RWPE2 (cell line): ENCODE measurements around the gene HDAC4.
A peak's percentile ranks its signal among the peaks of the same experiment; 100 is the strongest.

Experiments used
- ATAC-seq: fragments of 200-7000 bp; cut with Tn5 transposase; 3 replicates; pipeline ENCODE4 v1.9.1; 2021; ENCODE audit warnings: low read depth
- DNase-seq: peaks from one replicate; pipeline ENCODE4 v3.0.0-alpha.2; 2020; ENCODE audit warnings: low spot score
- H3K27ac ChIP-seq: fragments of 450-650 bp; 2 replicates; pipeline ENCODE4 v1.5.1; 2017; ENCODE audit warnings: mild to moderate bottlenecking; ENCODE audit not compliant: poor library complexity, severe bottlenecking
- H3K27me3 ChIP-seq: fragments of 250-450 bp; sonication (Bioruptor Pico); 2 replicates; pipeline ENCODE4 v1.5.1; 2021; ENCODE audit warnings: mild to moderate bottlenecking, moderate library complexity; ENCODE audit not compliant: insufficient read depth, poor library complexity, severe bottlenecking
- H3K36me3 ChIP-seq: fragments of 250-450 bp; sonication (Bioruptor Pico); 2 replicates; pipeline ENCODE4 v1.5.1; 2020; ENCODE audit warnings: low read depth, mild to moderate bottlenecking, moderate library complexity
- H3K4me1 ChIP-seq: fragments of 250-450 bp; sonication (Bioruptor Pico); 2 replicates; pipeline ENCODE4 v1.5.1; 2021; ENCODE audit warnings: mild to moderate bottlenecking, moderate library complexity; ENCODE audit not compliant: insufficient read depth, poor library complexity, severe bottlenecking
- H3K4me3 ChIP-seq: fragments of 250-450 bp; sonication (Bioruptor Pico); 2 replicates; pipeline ENCODE4 v1.5.1; 2021; ENCODE audit warnings: mild to moderate bottlenecking, moderate library complexity; ENCODE audit not compliant: severe bottlenecking
- H3K9me3 ChIP-seq: fragments of 250-450 bp; sonication (Bioruptor Pico); 2 replicates; pipeline ENCODE4 v1.5.1; 2021; ENCODE audit warnings: mild to moderate bottlenecking, moderate library complexity; ENCODE audit not compliant: severe bottlenecking
- CTCF ChIP-seq: fragments of 450-650 bp; IDR thresholded peaks from one replicate; pipeline ENCODE4 v1.5.1; 2017; ENCODE audit warnings: mild to moderate bottlenecking, moderate library complexity; ENCODE audit not compliant: poor library complexity, severe bottlenecking

HDAC4 gene

GRCh38 chr2:239394346-239394945, 6.4 kb downstream of the HDAC4 start:
- no peak for TF ChIP-seq CTCF
- Histone ChIP-seq H3K4me1 (peaks cover 4% of the 10 kb centered on the region), H3K27me3 (no peaks in the 10 kb centered on the region), H3K36me3 (no peaks in the 10 kb centered on the region), H3K4me3 (no peak overlapping the region), H3K9me3 (no peaks in the 10 kb centered on the region), H3K27ac (no peak overlapping the region)
- ATAC-seq: no peak
- no peak for DNase-seq

GRCh38 chr2:239393941-239394340, 6.9 kb downstream of the HDAC4 start:
- Histone ChIP-seq H3K27me3 (no peaks in the 10 kb centered on the region), H3K27ac (no peak overlapping the region), H3K4me3 (no peak overlapping the region), H3K9me3 (no peaks in the 10 kb centered on the region), H3K36me3 (no peaks in the 10 kb centered on the region), H3K4me1 (no peaks in the 10 kb centered on the region)
- ATAC-seq (no peak), DNase-seq (no peak)
- no peak for TF ChIP-seq CTCF

GRCh38 chr2:239393388-239393940, 7.4 kb downstream of the HDAC4 start:
- Histone ChIP-seq H3K36me3 (no peaks in the 10 kb centered on the region), H3K27ac (no peak overlapping the region), H3K4me3 (no peak overlapping the region), H3K4me1 (no peaks in the 10 kb centered on the region), H3K27me3 (no peaks in the 10 kb centered on the region), H3K9me3 (no peaks in the 10 kb centered on the region)
- TF ChIP-seq CTCF: no peak
- DNase-seq (peak; percentile 47), ATAC-seq (no peak)

GRCh38 chr2:239392688-239393387, 8.0 kb downstream of the HDAC4 start:
- H3K27ac ChIP-seq: no peak overlapping the region
- no peaks in the 10 kb centered on the region for H3K4me1 ChIP-seq

More at GRCh38 chr2:239392688-239393387, 8.0 kb downstream of the HDAC4 start:
- Histone ChIP-seq H3K36me3 (no peaks in the 10 kb centered on the region), H3K4me3 (no peak overlapping the region), H3K9me3 (no peaks in the 10 kb centered on the region), H3K27me3 (no peaks in the 10 kb centered on the region)
- ATAC-seq (no peak), DNase-seq (peak; percentile 38)
- TF ChIP-seq CTCF: no peak
